OCI-LY7 (cell line): ENCODE measurements around the gene POPDC2.

Source experiments
- CTCF ChIP-seq: fragments of 200-600 bp; sonication (generic); conservative IDR thresholded peaks from 2 replicates; pipeline ENCODE4 v1.5.1; 2014; ENCODE audit warnings: mild to moderate bottlenecking, antibody characterized with exemption, low read length, moderate library complexity, mixed read lengths
- EZH2phosphoT487 ChIP-seq: fragments of 200-600 bp; sonication (generic); IDR thresholded peaks from 2 replicates; pipeline ENCODE4 v1.6.1; 2018; ENCODE audit warnings: low read depth, borderline replicate concordance, mild to moderate bottlenecking, mixed run types, antibody characterized with exemption, low read length, moderate library complexity, mixed read lengths

- no peak for TF ChIP-seq CTCF
- TF ChIP-seq EZH2phosphoT487, result no peak
Measured at GRCh38 chr3:119676020-119676419, 15.6 kb upstream of the POPDC2 start.
